ENCODE results near the gene MMP17.

MMP17 gene

GRCh38 chr12:131827961-131828534 is at the start of gene MMP17:
MMP17 (plus strand) TSS chr12:131828393; CDS start chr12:131828495, 102 bp downstream.
- no peak for DNase-seq (ENCODE audit: low read depth)

GRCh38 chr12:131779027-131779426 is 49.2 kb upstream of the MMP17 start:
- no peak for DNase-seq (ENCODE audit: low read depth)

GRCh38 chr12:131782061-131782460 is 46.1 kb upstream of the MMP17 start:
- DNase-seq (ENCODE audit: low read depth) = no peak

DNA sequence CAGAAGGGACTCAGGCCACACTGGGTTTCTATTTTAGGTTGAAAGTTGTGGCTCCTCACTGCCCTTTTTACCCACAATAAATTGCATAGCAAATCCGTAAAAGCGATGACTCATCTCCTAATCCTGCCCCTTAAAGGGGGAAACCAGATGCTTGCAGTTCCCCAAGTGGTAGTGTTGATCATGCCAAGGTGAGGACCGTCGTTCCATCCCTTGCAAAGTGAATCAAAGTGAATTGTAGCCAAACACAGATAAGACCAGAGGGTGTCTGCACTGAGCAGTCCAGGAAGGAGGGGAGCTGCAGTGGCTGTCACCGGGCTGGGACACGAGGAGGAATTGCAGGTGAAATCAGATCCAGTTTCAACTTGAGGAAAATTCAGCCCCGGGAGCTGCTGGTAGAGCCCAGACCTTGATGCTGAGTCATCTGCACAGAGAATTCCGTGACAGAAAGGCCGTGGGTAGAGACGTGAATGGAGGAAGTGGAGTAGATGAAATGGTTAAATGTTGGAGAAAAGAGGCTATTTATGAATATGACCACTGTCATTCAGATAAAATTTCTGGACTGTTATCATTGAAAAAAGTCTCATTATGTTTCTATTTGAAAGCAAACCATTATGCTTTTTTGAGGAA is 44.2 kb upstream of the MMP17 start:
- no peak for DNase-seq (ENCODE audit: low read depth)

GRCh38 chr12:131784909-131785762 is 43.1 kb upstream of the MMP17 start:
- no peak for DNase-seq (ENCODE audit: low read depth)

GRCh38 chr12:131785763-131786330 is 42.3 kb upstream of the MMP17 start:
- DNase-seq (ENCODE audit: low read depth) = no peak

DNA sequence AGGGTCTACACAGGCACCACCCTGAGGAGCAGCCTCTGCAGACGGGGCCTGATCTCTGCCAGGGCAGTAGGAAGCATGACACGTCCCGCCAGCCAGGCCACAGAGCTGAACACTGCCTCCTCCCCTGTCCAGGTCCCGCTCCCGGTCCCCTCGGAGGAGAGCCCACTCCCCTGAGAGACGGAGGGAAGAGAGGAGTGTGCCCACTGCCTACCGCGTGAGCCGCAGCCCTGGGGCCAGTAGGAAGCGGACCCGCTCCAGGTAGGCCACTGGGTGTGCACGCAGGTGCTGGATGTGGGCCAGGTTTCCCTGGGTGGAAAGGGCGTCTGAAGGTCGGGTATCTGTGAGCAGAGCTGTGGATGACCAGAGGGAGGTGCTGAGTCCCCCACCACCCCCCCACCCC is 41.9 kb upstream of the MMP17 start:
- DNase-seq (ENCODE audit: low read depth) = no peak

DNA sequence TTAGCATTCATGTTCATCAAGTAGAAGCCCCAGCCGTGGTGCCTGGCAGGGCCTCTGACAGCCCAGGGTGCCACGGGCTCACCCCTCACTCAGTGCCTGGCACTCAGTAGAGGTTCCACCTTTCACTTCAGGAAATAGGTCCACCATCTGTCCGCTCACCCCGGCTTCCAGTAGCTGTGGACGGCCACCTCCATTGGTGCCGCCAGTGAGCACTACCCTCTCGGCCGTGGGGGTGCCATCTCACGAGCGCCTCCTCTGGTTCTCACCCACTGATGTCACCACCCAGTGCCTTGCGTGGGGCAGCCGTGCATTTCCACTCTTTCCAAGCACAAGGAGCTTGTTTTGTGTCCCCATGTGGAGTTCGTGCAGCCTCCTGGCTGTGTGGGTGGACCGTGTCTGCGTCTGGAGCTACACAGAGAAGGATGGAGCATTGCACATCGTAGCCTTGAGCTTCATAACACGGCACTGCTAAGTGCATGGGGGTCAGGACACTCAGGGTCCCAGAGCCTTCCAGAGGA is 41.0 kb upstream of the MMP17 start:
- no peak for DNase-seq (ENCODE audit: low read depth)

GRCh38 chr12:131788070-131788469 is 40.1 kb upstream of the MMP17 start:
- no peak for DNase-seq (ENCODE audit: low read depth)

DNA sequence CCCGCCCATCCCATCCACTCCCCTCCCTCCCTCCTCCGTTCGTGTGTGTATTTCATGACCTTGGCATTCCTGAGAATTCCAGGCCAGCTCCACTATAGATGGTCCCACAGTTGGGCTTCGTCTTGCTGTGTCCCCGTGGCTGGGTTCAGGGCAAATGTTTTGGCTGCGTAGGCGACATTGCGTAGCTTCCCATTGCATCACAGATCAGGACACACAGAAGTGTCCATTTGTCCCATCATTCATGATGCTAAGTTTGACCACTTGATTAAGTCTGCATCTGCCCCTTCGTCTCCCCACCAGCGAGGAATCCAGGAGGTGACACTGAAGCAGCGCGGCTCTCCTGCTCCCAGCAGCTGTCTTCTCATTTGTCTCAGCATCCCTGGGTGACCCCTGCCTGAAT is 38.6 kb upstream of the MMP17 start:
- DNase-seq (ENCODE audit: low read depth) = no peak

- DNase-seq (ENCODE audit: low read depth) = no peak
Observed at GRCh38 chr12:131793243-131794022, 34.8 kb upstream of the MMP17 start.

GRCh38 chr12:131794061-131794460 is 34.1 kb upstream of the MMP17 start:
- no peak for DNase-seq (ENCODE audit: low read depth)

DNA sequence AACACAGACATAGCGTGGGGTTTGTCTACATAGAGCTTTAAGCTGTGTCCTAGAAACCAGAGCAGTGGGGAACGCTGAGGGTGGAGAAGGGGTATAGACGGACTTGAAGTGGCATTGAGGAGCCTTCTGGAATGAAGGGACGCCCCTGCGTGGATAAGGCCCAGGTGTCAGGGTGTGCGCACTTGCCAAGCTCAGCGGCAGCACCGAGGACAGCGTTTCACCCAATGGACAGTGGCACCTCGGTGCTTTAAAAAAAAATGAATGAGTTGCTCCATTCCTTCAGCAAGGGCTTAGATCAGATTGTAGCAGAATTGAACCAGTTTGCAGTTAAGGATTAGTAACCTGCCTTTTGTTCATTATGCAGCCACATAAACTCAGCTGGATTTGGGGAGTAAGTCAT is 33.6 kb upstream of the MMP17 start:
- no peak for DNase-seq (ENCODE audit: low read depth)

DNA sequence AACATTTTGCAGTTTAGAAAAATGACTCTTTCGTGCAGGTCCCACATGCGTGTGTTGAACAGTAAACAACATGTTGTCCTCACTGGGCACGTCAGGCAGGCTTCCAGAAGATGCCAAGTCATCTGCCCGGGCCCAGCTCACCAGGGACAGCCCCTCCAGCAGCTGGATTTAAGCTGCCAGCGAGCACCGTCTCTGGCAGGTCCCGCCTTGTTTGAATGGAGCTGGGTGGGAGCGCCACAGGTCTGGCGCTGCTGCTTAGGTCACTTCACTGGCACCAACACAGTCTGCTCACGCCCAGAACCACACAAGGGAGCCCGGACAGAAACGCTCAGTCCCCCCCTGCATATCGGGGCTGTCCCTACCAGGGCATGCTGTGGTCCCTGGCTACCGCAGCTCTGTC is 33.1 kb upstream of the MMP17 start:
- no peak for DNase-seq (ENCODE audit: low read depth)

GRCh38 chr12:131795690-131796410 is 32.3 kb upstream of the MMP17 start:
- no peak for DNase-seq (ENCODE audit: low read depth)

DNA sequence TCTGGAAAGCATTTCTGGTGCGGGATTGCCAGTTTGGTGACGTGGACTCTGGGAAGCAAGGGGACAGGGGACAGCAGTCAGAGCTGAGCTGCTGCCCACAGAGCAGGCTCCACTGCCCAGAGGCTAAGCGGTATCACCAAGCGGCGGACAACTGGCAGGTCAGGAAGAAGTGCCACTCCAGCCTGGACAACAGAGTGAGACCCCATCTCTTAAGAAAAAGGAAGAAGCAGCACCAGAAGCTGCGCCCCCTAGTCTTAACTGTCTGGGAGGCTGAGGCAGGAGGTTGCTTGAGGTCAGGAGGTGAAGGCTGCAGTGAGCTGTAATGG is 31.8 kb upstream of the MMP17 start:
- DNase-seq (ENCODE audit: low read depth) = no peak

DNA sequence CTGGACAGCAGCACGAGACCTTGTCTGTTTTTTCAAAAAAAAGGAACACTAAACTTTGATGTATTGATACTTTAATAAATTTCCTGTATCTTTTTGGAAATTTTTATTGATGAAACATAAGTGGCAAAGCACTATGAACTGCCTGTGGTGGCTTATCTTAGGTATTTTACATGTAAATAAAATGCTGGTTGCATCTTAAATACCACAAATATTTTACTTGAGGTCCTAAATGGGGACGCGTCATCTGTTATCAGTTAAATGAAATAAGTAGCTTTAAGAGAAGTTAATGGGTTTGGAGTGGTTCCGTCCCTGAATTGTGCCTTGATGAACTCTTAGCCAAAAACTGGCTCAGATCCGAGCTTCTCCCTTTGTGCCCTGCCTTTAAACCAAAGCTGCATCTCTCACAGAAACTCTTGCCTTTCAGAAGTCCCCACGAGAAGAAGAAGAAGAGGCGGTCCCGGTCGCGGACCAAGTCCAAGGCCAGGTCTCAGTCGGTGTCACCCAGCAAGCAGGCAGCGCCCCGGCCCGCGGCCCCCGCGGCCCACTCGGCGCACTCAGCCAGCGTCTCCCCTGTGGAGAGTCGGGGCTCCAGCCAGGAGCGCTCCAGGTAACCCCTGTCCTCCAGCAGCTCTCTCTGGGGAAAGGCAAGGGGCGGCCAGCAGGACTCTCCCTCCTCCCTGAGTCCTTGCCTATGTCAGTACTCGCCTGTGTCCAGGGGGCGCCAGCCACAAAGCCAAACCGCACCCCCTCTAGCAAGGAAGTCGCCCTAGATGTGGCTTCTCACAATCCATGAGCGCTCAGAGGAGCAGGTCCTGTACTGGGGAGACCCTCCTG is 31.2 kb upstream of the MMP17 start:
- DNase-seq (ENCODE audit: low read depth) = no peak

- DNase-seq (ENCODE audit: low read depth) = no peak
Observed at GRCh38 chr12:131797588-131797934, 30.6 kb upstream of the MMP17 start.

GRCh38 chr12:131799195-131799594 is 29.0 kb upstream of the MMP17 start:
- DNase-seq (ENCODE audit: low read depth) = no peak

DNA sequence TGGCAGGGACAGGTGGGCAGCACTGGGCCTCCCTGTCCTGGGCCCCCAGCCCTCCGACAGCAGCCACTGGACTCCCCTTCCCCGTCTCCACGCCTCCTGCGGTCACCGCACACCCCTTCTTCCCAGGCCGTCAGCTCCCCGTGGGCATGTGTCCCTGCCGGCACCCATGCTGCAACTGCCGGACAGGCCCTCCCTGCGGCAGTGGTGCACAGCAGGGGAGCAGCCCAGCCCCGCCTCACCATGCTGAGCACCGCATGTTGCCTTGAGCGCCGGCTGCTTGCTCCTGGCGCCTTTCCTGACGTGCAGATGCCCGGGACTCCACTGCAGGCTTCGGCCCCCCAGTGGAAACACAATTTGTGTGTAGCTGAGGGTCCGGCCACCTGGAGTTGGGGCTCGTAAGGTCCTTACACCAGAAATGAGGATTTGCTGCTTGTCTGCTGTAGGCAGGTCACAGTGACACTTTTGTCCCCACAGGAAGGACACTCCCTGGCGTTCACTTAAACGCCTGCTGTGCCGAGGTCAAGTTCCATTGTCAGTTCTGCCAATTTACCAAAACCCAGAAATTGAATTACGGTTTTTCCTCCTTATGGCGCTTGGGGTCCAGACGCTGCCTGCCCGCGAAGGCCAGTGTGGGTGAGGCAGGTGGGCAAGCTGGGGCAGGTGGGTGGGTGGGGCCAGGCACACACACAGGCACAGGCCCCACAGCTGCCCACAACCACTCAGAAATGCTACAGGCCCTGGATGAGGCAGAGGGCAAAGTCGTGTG is 28.2 kb upstream of the MMP17 start:
- no peak for DNase-seq (ENCODE audit: low read depth)
